ENCODE measurements around the gene VAV2.
A peak's percentile ranks its signal among the peaks of the same experiment; 100 is the strongest.

The VAV2 gene

GRCh38 chr9:133735931-133736330 lies 256.2 kb downstream of the VAV2 start:
- DNase-seq: no peak

GRCh38 chr9:133735415-133735775 lies 256.7 kb downstream of the VAV2 start:
- peak; percentile 3 for DNase-seq

DNA sequence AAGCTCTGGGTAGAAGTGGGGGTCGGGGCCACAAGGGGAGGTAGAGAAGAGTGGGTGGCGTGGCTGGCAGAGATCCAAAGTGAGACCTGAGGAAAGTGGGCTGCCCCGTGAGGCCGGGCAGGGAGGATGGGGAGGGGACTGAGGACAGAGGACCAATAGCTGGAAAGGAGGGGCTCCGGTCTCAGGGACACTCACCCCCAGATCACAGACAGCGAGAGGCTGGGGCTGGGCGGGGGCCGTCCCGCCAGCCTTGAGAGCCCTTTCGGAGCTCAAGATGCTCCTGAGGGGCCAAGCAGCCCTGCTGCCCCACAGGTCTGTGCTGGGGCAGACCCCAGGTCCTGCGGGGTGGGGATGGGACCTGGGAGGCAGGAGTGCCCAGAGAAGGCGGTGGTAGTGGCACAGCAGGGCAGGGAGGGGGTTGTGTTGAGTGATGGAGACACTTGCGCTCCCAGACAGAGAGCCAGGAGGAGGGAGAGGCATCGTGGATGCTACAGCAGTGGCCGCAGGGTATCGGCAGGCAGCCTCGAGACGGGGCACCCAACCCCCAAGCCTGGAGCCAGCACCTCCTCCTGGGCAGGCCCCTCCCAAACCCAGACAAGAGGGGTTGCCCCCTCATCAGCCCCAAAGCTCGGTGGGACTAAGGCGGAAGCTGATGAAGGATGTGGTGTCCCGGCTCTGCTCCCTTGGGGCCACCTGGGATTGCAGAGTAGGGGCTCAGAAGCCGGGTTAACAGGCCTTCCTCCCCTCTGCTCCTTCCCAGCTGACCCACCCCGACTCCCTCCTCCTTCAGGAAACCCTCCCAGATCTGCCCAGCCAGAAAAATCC lies 257.3 kb downstream of the VAV2 start:
- DNase-seq: no peak

GRCh38 chr9:133733796-133734533 lies 258.2 kb downstream of the VAV2 start:
- no peak for DNase-seq

DNA sequence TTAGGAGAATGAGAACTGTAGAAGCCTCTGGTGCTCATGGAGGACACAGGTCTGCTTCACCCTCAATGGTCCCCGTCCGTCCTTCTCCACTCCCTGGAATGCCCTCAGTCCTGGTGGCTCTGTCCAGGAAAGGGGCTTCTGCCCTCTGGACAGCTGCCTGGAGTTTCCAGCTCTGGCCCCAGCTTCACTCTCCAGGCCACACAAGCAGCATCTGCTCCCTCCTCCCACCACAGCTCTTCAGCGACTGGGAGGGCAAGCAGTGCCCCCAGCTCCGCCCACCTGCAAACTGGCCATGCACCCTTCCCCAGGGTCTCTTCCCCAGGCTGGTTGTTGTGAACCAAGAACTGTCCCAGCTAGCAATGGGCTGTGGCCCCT lies 258.7 kb downstream of the VAV2 start:
- no peak for DNase-seq

GRCh38 chr9:133732639-133733408 lies 259.3 kb downstream of the VAV2 start:
- no peak for DNase-seq

DNA sequence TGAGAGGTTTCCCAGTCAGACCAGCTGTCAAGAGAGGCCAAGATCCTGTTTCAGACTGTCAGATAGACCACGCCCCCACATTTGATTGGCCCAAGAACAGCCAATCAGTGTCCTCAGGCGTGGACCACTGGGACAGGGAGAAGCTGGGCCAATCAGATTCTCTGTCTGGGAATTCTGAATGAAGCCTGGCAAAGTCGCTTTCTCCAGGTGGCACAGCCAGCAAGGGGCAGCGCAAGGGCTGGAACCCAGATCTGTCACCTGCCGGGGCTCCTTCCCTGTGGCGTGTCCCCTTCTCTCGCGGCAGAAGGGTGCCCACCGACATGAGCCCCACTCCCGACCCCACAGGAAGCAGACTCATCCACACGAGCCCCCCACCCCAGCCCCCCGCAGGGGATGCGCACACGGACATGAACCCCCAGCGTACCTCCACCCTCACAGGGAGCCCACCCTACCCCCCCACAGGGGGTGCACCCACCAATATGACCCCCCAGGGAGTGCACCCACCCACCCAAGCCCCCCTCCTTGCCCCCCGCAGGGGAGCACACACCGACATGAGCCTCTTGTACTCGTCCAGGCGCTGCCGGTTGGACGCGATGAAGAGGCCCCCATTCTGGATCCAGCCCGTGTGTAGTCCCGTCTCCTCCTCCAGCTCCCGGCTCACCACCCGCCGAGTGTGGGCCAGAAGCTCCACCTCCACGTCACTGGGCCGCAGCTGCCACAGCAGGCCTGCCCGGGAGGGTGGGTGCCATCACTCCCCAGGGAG lies 260.1 kb downstream of the VAV2 start:
- DNase-seq: peak; percentile 81

GRCh38 chr9:133730994-133731715 lies 261.0 kb downstream of the VAV2 start:
- no peak for DNase-seq

DNA sequence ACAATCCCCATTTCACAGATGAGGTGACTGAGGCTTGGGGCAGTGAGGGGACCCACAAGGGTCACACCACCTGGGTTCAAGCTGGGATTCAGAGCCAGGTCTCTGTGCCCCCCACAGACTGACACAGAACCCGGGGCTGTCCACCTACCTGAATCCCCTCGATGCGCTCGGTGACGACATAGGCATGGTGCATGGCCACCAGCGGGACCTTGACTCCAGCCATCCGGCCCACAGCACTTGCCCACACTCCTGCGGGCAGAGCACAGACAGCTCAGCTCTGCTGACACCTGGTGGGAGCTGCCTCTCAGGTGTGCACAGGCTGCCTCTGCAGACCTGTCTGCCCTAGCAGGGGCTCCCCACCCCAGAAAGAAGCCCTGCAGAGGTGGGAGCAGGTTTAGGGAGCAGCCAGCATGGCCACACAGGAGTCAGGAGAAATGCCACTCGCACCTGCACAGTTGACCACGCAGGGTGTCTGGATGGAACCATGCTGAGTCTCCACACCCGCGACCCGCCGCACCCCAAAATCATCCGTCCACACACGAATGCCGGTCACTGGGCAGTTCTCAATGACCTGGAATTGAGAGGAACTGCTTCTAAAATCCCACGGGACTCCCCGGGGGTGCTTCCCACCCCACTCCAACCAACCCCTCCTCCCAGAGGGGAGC lies 262.4 kb downstream of the VAV2 start:
- DNase-seq: no peak

GRCh38 chr9:133728856-133729616 lies 263.1 kb downstream of the VAV2 start:
- no peak for DNase-seq

DNA sequence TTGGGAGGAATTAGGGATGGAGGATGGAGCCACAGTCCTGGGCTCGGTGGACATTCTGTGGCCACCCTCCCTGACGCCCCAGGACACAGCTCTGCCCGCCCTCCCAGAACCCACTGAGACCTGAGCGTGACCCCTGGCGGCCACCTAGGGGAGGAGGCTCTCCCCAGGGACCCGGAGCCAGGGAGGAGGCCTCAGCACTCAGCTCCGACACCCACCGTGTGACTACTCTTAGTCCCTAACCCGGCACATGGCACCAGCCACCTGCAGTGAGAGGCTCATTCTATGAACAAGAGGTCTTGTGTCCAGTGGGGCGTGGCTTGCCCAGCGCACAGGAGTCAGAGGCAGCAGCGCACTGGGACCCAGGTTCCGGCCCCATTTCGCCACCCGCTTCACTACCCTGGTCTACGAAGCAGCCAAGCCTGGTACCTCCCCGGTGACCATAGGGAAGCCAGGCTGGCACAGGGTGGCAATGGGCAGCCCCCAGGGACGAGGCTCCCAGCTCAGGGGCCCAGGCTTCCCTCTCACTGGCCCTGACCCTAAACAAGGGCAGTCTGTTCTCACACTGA lies 264.2 kb downstream of the VAV2 start:
- no peak for DNase-seq

DNA sequence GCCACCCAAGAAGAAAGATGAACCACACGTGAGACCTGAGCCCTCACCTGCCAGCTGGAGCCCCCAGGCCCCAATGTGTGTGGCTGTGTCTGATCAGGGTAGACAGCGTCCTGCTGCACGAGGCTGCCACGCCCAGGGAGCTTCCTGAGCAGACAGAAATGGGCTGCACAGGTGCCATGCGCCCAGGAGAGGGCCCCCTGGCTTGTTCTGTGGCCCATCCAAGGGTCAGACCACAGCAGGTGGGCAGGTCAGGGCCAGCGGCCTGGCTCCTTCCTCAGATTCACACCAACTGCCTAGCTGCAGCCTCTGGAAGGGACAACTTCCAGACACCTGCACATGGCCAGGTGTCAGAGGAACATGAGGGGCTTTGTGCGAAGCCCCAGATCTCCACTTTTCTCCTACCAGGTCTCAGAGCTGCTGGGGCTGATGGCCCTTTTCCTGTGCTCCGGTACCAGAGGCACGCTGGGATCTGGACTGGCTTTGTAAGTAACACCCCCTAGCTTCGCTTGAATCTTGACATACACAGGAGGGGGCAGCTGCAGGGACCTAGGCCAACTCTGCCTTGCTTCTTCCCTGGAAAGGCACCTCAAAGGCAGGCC lies 264.7 kb downstream of the VAV2 start:
- no peak for DNase-seq

DNA sequence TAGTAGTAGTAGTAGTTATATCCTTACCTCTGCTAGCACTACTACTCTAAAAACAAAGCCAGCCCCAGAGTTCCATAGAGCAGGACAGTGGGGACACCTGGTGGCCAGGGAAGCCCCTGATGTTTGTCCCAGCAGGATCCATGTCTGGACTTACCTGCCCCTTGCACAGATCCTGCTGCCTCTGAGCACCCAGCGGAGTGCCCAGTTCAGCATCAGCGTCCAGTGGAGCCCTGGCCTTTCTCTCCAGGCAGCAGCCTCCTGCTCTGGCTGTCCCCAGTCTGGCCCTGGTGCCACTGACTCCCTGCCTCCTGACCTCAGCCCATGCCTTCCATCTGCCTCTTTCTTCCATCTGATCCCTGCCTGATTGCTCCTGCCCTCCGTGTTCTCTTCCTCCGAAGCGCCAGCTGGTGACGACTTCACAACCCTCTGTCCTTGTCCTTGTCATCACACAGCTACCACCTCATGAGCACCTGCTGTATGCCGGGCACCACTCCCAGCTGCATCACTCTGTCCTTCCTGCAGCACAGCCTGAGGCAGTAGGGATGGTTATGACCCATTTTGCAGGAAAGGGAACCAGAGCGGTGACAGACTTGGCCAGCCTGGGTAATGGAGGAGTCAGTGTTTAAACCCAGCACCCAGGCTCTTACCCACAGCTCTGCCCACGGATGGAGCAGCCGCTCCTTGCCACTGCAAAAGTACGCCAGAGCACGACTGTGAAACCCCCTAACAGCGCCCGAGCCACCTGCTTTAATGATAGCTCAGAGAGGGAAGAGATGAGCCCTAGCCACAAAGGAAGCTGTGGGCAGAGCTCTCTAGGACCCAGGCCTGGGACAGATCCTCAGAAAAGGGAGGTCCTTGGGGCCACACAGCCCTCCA lies 265.5 kb downstream of the VAV2 start:
- DNase-seq: peak; percentile 50

DNA sequence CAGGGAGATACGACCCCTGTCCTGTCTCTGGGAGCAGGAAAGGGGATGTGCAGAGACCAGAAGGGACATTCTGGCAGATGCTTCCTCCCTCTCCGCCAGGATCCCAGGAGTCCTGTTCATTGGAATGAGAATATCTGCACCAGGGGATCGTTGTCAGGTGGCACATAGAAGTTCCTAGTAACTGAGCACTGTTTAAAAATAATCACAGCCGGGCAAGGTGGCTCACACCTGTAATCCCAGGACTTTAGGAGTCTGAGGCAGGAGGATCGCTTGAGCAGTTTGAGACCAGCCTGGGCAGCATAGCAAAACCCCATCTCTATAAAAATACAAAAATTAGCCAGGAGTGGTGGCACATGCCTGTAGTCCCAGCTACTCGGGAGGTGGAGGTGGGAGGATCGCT lies 266.2 kb downstream of the VAV2 start:
- no peak for DNase-seq

DNA sequence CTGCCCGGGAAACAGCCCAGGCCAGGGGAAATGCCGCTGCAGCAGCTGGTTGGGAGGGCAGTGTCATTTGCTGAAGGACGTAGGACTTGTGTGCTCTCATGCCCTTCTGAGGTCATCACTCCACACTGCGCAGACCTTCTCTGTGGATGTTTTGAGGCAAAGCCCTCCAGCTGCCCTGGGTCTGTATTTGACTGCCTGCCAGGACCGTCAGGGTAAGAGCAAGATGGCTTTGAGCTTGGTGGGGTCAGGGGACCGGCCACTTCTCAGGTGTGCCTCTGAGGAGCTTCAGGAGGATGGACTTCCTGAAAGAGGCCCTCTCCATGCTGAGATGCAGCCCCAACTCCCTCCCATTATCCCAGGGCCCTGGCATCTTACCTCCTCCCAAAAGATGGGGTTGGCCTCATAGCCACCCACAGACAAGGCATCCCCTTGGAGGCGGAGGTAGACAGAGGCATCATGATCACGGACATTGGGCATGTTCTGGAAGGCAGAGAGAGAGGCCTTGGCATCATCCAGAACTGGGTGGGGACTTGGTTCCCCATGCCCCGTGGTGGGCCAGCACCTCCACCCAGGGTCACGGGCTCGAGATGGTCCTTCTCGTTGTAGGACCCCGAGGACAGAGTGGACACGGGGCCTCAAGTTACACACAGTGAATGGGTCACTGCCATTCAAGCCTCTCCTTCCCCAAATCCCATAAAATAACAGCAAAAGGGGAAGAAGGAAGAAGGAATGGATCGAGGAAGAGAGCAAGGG lies 273.4 kb downstream of the VAV2 start:
- DNase-seq: no peak

GRCh38 chr9:133717113-133718031 lies 274.8 kb downstream of the VAV2 start:
- no peak for DNase-seq

DNA sequence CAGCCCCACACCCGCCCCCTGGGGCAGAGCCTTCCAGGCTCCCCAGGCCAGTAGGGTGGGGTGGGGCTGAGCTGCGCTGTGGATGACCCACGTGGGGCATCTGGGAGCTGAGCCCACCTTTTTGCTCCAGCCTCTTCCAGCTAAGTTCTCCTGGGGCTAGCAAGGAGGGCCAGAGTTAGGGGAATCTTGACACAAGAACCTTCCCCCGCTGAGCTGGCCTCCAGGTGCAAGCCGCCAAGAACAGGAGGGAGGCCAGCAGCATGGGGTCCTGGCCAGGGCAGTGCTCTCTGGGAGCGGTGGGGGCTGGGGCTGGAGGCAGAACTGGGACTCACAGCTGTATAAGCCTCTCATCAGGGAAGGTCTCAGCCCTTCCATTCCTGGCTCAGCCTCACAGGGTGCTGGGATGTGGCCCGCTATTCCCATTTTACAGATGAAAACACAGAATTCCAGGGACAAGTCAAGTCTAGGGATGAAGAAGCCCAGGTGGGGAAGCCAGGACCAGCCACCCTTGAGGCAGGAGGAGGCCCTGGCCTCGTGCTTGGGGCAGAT lies 275.5 kb downstream of the VAV2 start:
- DNase-seq: no peak
